Measurements from ENCODE around the gene SLC22A23.

Gene SLC22A23

GRCh38 chr6:3336066-3336786 lies 120.6 kb downstream of the SLC22A23 start:
- no peak for DNase-seq (ENCODE audit: low read depth, low spot score)

- no peak for DNase-seq (ENCODE audit: low read depth, low spot score)
Observed at GRCh38 chr6:3335169-3335568, 121.7 kb downstream of the SLC22A23 start.

GRCh38 chr6:3334555-3334954 lies 122.3 kb downstream of the SLC22A23 start:
- no peak for DNase-seq (ENCODE audit: low read depth, low spot score)

- DNase-seq (ENCODE audit: low read depth, low spot score) = no peak
Observed at GRCh38 chr6:3333263-3333662, 123.6 kb downstream of the SLC22A23 start.

GRCh38 chr6:3331971-3332370 lies 124.9 kb downstream of the SLC22A23 start:
- DNase-seq (ENCODE audit: low read depth, low spot score) = no peak

- DNase-seq (ENCODE audit: low read depth, low spot score) = no peak
Observed at GRCh38 chr6:3331494-3331893, 125.4 kb downstream of the SLC22A23 start.

- DNase-seq (ENCODE audit: low read depth, low spot score) = no peak
Observed at GRCh38 chr6:3330199-3330598, 126.7 kb downstream of the SLC22A23 start.

GRCh38 chr6:3329393-3330051 lies 127.3 kb downstream of the SLC22A23 start:
- no peak for DNase-seq (ENCODE audit: low read depth, low spot score)

- no peak for DNase-seq (ENCODE audit: low read depth, low spot score)
Observed at GRCh38 chr6:3328796-3329195, 128.1 kb downstream of the SLC22A23 start.

GRCh38 chr6:3328145-3328544 lies 128.7 kb downstream of the SLC22A23 start:
- no peak for DNase-seq (ENCODE audit: low read depth, low spot score)

- DNase-seq (ENCODE audit: low read depth, low spot score) = no peak
Observed at GRCh38 chr6:3327403-3327802, 129.4 kb downstream of the SLC22A23 start.

GRCh38 chr6:3326981-3327380 lies 129.9 kb downstream of the SLC22A23 start:
- DNase-seq (ENCODE audit: low read depth, low spot score) = no peak

GRCh38 chr6:3326184-3326971 lies 130.5 kb downstream of the SLC22A23 start:
- no peak for DNase-seq (ENCODE audit: low read depth, low spot score)

GRCh38 chr6:3325210-3325609 lies 131.6 kb downstream of the SLC22A23 start:
- DNase-seq (ENCODE audit: low read depth, low spot score) = no peak

- no peak for DNase-seq (ENCODE audit: low read depth, low spot score)
Observed at GRCh38 chr6:3324262-3324942, 132.4 kb downstream of the SLC22A23 start.

GRCh38 chr6:3323696-3324261 lies 133.1 kb downstream of the SLC22A23 start:
- no peak for DNase-seq (ENCODE audit: low read depth, low spot score)

- no peak for DNase-seq (ENCODE audit: low read depth, low spot score)
Observed at GRCh38 chr6:3323148-3323547, 133.7 kb downstream of the SLC22A23 start.

- DNase-seq (ENCODE audit: low read depth, low spot score) = no peak
Observed at GRCh38 chr6:3322366-3322890, 134.4 kb downstream of the SLC22A23 start.

- no peak for DNase-seq (ENCODE audit: low read depth, low spot score)
Observed at GRCh38 chr6:3321875-3322274, 135.0 kb downstream of the SLC22A23 start.

GRCh38 chr6:3321042-3321441 lies 135.8 kb downstream of the SLC22A23 start:
- DNase-seq (ENCODE audit: low read depth, low spot score) = no peak

GRCh38 chr6:3320238-3320811 lies 136.5 kb downstream of the SLC22A23 start:
- no peak for DNase-seq (ENCODE audit: low read depth, low spot score)

Data from activated naive CD8-positive, alpha-beta T cell treated with anti-CD3 and anti-CD28 coated beads, Interleukin-2, amount 50 U/mL, for 16 hours (primary cell).